H9 (cell line): Measurements from ENCODE around the gene TFF2. TPM values are rescaled to one million over a fixed set of nuclear protein-coding genes. Genes with fewer than 3 reads are reported as not detected.

Experiments
- DNase-seq: peaks from one replicate; pipeline ENCODE4 v3.0.0-alpha.2; 2017
- H2AFZ ChIP-seq: one replicate; pipeline ENCODE4 v1.6.1; 2013; ENCODE audit warnings: mild to moderate bottlenecking, low read length, control low read depth, moderate library complexity
- H2AK5ac ChIP-seq: 2 replicates; pipeline ENCODE4 v1.6.1; 2013; ENCODE audit warnings: low read length, control low read depth, mixed read lengths; ENCODE audit not compliant: insufficient read length
- H2BK120ac ChIP-seq: one replicate; pipeline ENCODE4 v1.6.1; 2013; ENCODE audit warnings: low read depth, mild to moderate bottlenecking, low read length, control low read depth, inconsistent platforms; ENCODE audit not compliant: poor library complexity, severe bottlenecking
- H2BK12ac ChIP-seq: 2 replicates; pipeline ENCODE4 v1.6.1; 2013; ENCODE audit warnings: low read length, control low read depth, mixed read lengths, low read depth; ENCODE audit not compliant: insufficient read length
- H2BK15ac ChIP-seq: 2 replicates; pipeline ENCODE4 v1.6.1; 2013; ENCODE audit warnings: low read depth, low read length, control low read depth
- H2BK20ac ChIP-seq: one replicate; pipeline ENCODE4 v1.6.1; 2013; ENCODE audit warnings: low read depth, mild to moderate bottlenecking, low read length, control low read depth, inconsistent platforms; ENCODE audit not compliant: poor library complexity, severe bottlenecking
- H2BK5ac ChIP-seq: 2 replicates; pipeline ENCODE4 v1.6.1; 2013; ENCODE audit warnings: low read length, control low read depth, mixed read lengths; ENCODE audit not compliant: insufficient read length
- H3K14ac ChIP-seq: 2 replicates; pipeline ENCODE4 v1.6.1; 2013; ENCODE audit warnings: low read length, control low read depth; ENCODE audit not compliant: insufficient read depth
- H3K18ac ChIP-seq: 2 replicates; pipeline ENCODE4 v1.6.1; 2013; ENCODE audit warnings: low read depth, mild to moderate bottlenecking, mixed read lengths, low read length, control low read depth; ENCODE audit not compliant: insufficient read length
- H3K23ac ChIP-seq: 2 replicates; pipeline ENCODE4 v1.6.1; 2013; ENCODE audit warnings: low read length, control low read depth, mixed read lengths, low read depth; ENCODE audit not compliant: insufficient read length
- H3K23me2 ChIP-seq: 2 replicates; pipeline ENCODE4 v1.6.1; 2013; ENCODE audit warnings: low read depth, mild to moderate bottlenecking, mixed read lengths, low read length, control low read depth; ENCODE audit not compliant: insufficient read length, poor library complexity, severe bottlenecking
- H3K27ac ChIP-seq: 2 replicates; pipeline ENCODE4 v1.5.1; 2013; ENCODE audit warnings: low read length, control low read depth, mixed read lengths, low read depth; ENCODE audit not compliant: insufficient read length
- H3K27me3 ChIP-seq: 2 replicates; pipeline ENCODE4 v1.6.1; 2013; ENCODE audit warnings: low read length, control low read depth, inconsistent platforms; ENCODE audit not compliant: insufficient read depth
- H3K4ac ChIP-seq: 2 replicates; pipeline ENCODE4 v1.6.1; 2013; ENCODE audit warnings: low read depth, mild to moderate bottlenecking, control low read depth, inconsistent platforms, low read length, moderate library complexity
- H3K4me1 ChIP-seq: 2 replicates; pipeline ENCODE4 v1.6.1; 2013; ENCODE audit warnings: low read length, control low read depth, inconsistent platforms; ENCODE audit not compliant: insufficient read depth
- H3K4me2 ChIP-seq: 2 replicates; pipeline ENCODE4 v1.6.1; 2013; ENCODE audit warnings: low read length, control low read depth, mixed read lengths; ENCODE audit not compliant: insufficient read length, insufficient read depth
- H3K56ac ChIP-seq: 2 replicates; pipeline ENCODE4 v1.6.1; 2013; ENCODE audit warnings: low read depth, mild to moderate bottlenecking, mixed read lengths, low read length, control low read depth; ENCODE audit not compliant: insufficient read length
- H3K79me1 ChIP-seq: 2 replicates; pipeline ENCODE4 v1.6.1; 2013; ENCODE audit warnings: low read depth, mild to moderate bottlenecking, moderate library complexity, low read length, control low read depth, inconsistent platforms; ENCODE audit not compliant: insufficient read depth, poor library complexity, severe bottlenecking
- H3K79me2 ChIP-seq: 2 replicates; pipeline ENCODE4 v1.6.1; 2013; ENCODE audit warnings: low read length, control low read depth, inconsistent platforms; ENCODE audit not compliant: insufficient read depth
- H3K9ac ChIP-seq: 2 replicates; pipeline ENCODE4 v1.6.1; 2013; ENCODE audit warnings: low read length, control low read depth, mixed read lengths; ENCODE audit not compliant: insufficient read length; ENCODE audit errors: extremely low read depth
- H3K9me3 ChIP-seq: one replicate; pipeline ENCODE4 v1.6.1; 2013; ENCODE audit warnings: low read depth, low read length, inconsistent platforms; ENCODE audit not compliant: control insufficient read depth
- H3T11ph ChIP-seq: one replicate; pipeline ENCODE4 v1.6.1; 2013; ENCODE audit warnings: mild to moderate bottlenecking, low read length, control low read depth, inconsistent platforms
- H4K20me1 ChIP-seq: one replicate; pipeline ENCODE4 v1.6.1; 2013; ENCODE audit not compliant: control insufficient read depth, insufficient read length, insufficient read depth
- H4K5ac ChIP-seq: 2 replicates; pipeline ENCODE4 v1.6.1; 2013; ENCODE audit warnings: low read depth, mild to moderate bottlenecking, mixed read lengths, low read length, control low read depth; ENCODE audit not compliant: insufficient read length
- H4K8ac ChIP-seq: replicated peaks from 2 replicates; pipeline ENCODE4 v1.6.1; 2013; ENCODE audit warnings: low read length, control low read depth, mixed read lengths, low read depth; ENCODE audit not compliant: insufficient read length
- H4K91ac ChIP-seq: 2 replicates; pipeline ENCODE4 v1.6.1; 2013; ENCODE audit warnings: low read depth, mild to moderate bottlenecking, moderate library complexity, mixed read lengths, low read length, control low read depth; ENCODE audit not compliant: insufficient read length
- H3K27ac Mint-ChIP-seq, 3 experiments: 2 replicates in 2 of 3; 3 replicates in 1 of 3; pipeline ENCODE4 v1.8.0; 2020 to 2021; ENCODE audit warnings: mixed read lengths in 3 of 3, mild to moderate bottlenecking in 1 of 3, moderate library complexity in 1 of 3
- H3K27me3 Mint-ChIP-seq: 2 replicates; pipeline ENCODE4 v1.8.0; 2021; ENCODE audit warnings: low read depth, mild to moderate bottlenecking, moderate library complexity, mixed read lengths
- H3K36me3 Mint-ChIP-seq, 3 experiments: 2 replicates in 2 of 3; 3 replicates in 1 of 3; pipeline ENCODE4 v1.8.0; 2020 to 2021; ENCODE audit warnings: low read depth in 3 of 3, mixed read lengths in 3 of 3; ENCODE audit not compliant: insufficient read depth in 1 of 3
- H3K4me1 Mint-ChIP-seq, 2 experiments: 2 replicates each; pipeline ENCODE4 v1.8.0; 2020; ENCODE audit warnings: mixed read lengths in 2 of 2
- H3K4me3 Mint-ChIP-seq, 2 experiments: 2 replicates in 1 of 2; 3 replicates in 1 of 2; pipeline ENCODE4 v1.8.0; 2020 to 2021; ENCODE audit warnings: mild to moderate bottlenecking in 2 of 2, mixed read lengths in 2 of 2, moderate library complexity in 1 of 2
- H3K9me3 Mint-ChIP-seq, 2 experiments: 2 replicates in 1 of 2; 3 replicates in 1 of 2; pipeline ENCODE4 v1.8.0; 2020; ENCODE audit warnings: mild to moderate bottlenecking in 2 of 2, mixed read lengths in 2 of 2, moderate library complexity in 1 of 2
- CTCF ChIP-seq: fragments of 200-600 bp; sonication (generic); conservative IDR thresholded peaks from 3 replicates; pipeline ENCODE4 v1.8.0; 2021; ENCODE audit warnings: antibody characterized with exemption, mild to moderate bottlenecking
- WGBS: extraction: QIAGEN DNeasy Blood & Tissue Kit; methylation state at CpG from one replicate; pipeline ENCODE4 v1.1.7; 2013; ENCODE audit warnings: missing lambda C conversion rate, low lambda C conversion rate, mixed read lengths; ENCODE audit not compliant: insufficient read length; ENCODE audit errors: extremely low coverage; 5-methylcytosine and 5-hydroxymethylcytosine counted together
- total RNA-seq: library from RNA; stranded (reverse); gene quantifications from 2 replicates; pipeline ENCODE4 v1.2.1, GENCODE V29; 2021

Gene TFF2
- total RNA-seq, 1 experiment from 2014 or later: not detected

GRCh38 chr21:42375966-42376337 lies 25.2 kb upstream of the TFF2 start:
- H3K23me2 ChIP-seq: no peaks in the 10 kb centered on the region

More at GRCh38 chr21:42375966-42376337, 25.2 kb upstream of the TFF2 start:
- Histone ChIP-seq H3K27ac (no peak overlapping the region), H3K14ac (no peak overlapping the region), H2AFZ (no peak overlapping the region), H3K27me3 (no peaks in the 10 kb centered on the region), H3K4me1 (no peaks in the 10 kb centered on the region), H3K4me2 (no peak overlapping the region), H2BK12ac (no peak overlapping the region), H3K9me3 (no peaks in the 10 kb centered on the region), H4K91ac (no peak overlapping the region), H3K56ac (no peak overlapping the region), H4K5ac (no peak overlapping the region), H3K79me2 (no peaks in the 10 kb centered on the region), H2BK120ac (no peak overlapping the region), H2BK15ac (no peak overlapping the region), H3K9ac (no peak overlapping the region), H4K20me1 (no peaks in the 10 kb centered on the region), H4K8ac (no peak overlapping the region), H2BK20ac (no peak overlapping the region), H3K4ac (no peak overlapping the region), H3T11ph (no peak overlapping the region), H3K18ac (no peak overlapping the region), H2BK5ac (no peak overlapping the region), H3K23ac (no peak overlapping the region), H3K79me1 (no peaks in the 10 kb centered on the region), H2AK5ac (no peak overlapping the region)
- Mint-ChIP-seq H3K4me3 (no peak overlapping the region), H3K36me3 (no peaks in the 10 kb centered on the region), H3K9me3 (no peaks in the 10 kb centered on the region), H3K27me3 (peaks cover 25% of the 10 kb centered on the region), H3K4me1 (peaks cover 6 to 11% of the 10 kb centered on the region in 2 experiments), H3K27ac (0 out of 7 replicates have a peak overlapping the region, but pooled peaks of 1 of the 3 experiments have one; percentile 44)
- DNase-seq: no peak
- no CpG with 5 or more reads among the region's 3 CpGs for WGBS
- TF ChIP-seq CTCF: no peak
